GM12801 (cell line): ENCODE measurements around the gene SEMA3B.

Experiments
- TF ChIP-seq, protein P1 (sequence below): IDR thresholded peaks from one replicate; pipeline ENCODE4 v1.5.1; 2011; ENCODE audit warnings: control low read depth; ENCODE audit not compliant: insufficient read length; ENCODE audit errors: extremely low read depth

Gene SEMA3B

DNA sequence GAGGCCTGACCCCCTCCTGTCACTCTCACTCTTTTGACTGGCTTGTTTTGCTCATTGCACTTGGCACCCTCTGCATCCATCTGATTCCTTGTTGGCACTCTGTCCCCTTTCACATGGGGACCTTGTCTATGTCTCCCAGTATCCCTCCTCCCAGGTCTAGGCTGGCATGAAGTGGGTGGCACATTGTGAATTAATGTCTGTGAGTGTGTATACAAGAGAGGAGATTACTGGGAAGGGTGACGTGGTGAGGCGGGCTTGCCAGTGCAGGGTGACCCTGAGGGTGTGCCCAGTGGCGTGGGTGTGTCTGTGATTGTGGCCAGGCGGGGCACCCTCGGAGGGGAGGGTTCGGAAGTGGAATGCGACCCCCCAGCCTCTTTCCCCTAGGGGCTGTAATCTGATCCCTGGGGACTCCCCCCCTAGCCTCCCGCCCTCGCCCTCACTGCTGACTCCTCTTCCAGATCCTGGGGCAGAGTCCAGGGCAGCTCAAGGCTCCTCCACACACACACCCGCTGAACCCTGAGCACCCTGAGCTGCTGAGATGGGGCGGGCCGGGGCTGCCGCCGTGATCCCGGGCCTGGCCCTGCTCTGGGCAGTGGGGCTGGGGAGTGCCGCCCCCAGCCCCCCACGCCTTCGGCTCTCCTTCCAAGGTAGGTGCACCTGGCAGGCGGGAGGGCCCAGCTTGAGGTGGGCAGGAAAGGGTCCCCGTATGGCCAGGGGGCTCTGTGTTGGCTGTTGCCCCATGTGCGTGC is at the start of gene SEMA3B:
Gene SEMA3B, plus strand, starts transcription at position 445 of the 749 bp plus-strand sequence. Its CDS starts 94 bp downstream, at position 539.
- TF ChIP-seq, protein P1, sequence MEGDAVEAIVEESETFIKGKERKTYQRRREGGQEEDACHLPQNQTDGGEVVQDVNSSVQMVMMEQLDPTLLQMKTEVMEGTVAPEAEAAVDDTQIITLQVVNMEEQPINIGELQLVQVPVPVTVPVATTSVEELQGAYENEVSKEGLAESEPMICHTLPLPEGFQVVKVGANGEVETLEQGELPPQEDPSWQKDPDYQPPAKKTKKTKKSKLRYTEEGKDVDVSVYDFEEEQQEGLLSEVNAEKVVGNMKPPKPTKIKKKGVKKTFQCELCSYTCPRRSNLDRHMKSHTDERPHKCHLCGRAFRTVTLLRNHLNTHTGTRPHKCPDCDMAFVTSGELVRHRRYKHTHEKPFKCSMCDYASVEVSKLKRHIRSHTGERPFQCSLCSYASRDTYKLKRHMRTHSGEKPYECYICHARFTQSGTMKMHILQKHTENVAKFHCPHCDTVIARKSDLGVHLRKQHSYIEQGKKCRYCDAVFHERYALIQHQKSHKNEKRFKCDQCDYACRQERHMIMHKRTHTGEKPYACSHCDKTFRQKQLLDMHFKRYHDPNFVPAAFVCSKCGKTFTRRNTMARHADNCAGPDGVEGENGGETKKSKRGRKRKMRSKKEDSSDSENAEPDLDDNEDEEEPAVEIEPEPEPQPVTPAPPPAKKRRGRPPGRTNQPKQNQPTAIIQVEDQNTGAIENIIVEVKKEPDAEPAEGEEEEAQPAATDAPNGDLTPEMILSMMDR, result no peak

DNA sequence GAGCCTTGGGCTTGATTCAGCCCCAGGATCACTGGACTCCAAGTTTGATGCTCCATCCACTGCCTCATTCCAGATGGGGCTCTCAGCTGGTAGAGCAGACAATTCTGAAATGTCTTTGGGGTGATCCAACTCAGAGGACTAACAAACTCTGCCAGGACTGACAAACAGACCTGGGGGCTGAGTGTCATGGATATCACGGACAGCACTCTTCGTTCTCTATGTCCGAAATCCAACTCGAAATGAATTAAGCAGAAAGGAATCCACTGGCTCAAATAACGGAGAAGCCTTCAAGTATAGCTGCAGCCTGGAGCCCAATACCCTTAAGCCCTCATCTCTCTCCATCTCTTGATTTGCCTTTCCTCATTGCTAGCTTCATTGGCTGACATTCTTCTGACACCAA is 49.7 kb upstream of the SEMA3B start:
- TF ChIP-seq, protein P1, result no peak

GRCh38 chr3:50220109-50220508 is 48.8 kb upstream of the SEMA3B start:
- TF ChIP-seq, protein P1, result no peak

- TF ChIP-seq, protein P1, result no peak
Observed at GRCh38 chr3:50221051-50221410, 47.9 kb upstream of the SEMA3B start.

- TF ChIP-seq, protein P1, result no peak
Observed at GRCh38 chr3:50221411-50222168, 47.4 kb upstream of the SEMA3B start.

- TF ChIP-seq, protein P1, result no peak
Observed at GRCh38 chr3:50222169-50222528, 46.8 kb upstream of the SEMA3B start.

GRCh38 chr3:50224639-50225038 is 44.3 kb upstream of the SEMA3B start:
- TF ChIP-seq, protein P1, result no peak
